Measurements from ENCODE around the gene GNAS-AS1.

DNA sequence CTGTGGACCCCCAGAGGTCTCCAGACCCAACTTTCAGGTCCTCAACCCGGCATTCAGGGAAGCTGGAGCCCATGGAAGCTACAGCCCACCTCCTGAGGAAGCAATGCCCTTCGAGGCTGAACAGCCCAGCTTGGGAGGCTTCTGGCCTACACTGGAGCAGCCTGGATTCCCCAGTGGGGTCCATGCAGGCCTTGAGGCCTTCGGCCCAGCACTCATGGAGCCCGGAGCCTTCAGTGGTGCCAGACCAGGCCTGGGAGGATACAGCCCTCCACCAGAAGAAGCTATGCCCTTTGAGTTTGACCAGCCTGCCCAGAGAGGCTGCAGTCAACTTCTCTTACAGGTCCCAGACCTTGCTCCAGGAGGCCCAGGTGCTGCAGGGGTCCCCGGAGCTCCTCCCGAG lies 2.8 kb upstream of the GNAS-AS1 start:
- TF ChIP-seq HDGF (IDR thresholded peaks at IDR 0.05; ENCODE audit: borderline replicate concordance), result no peak
- no peak for TF ChIP-seq BHLHE40 (IDR thresholded peaks at IDR 0.05; ENCODE audit: borderline replicate concordance)
- TF ChIP-seq SUZ12 (IDR thresholded peaks at IDR 0.05), result no peak
- TF ChIP-seq ARNT (IDR thresholded peaks at IDR 0.05), result no peak
- TF ChIP-seq TARDBP (IDR thresholded peaks at IDR 0.05), result no peak
- TF ChIP-seq FOXK2 (IDR thresholded peaks at IDR 0.05), result no peak
- TF ChIP-seq SP1 (IDR thresholded peaks at IDR 0.05), result no peak
- TF ChIP-seq ELF4 (IDR thresholded peaks at IDR 0.05), result no peak
- no peak for TF ChIP-seq FOXM1 (IDR thresholded peaks at IDR 0.05; ENCODE audit: borderline replicate concordance)
- no peak for TF ChIP-seq NFRKB (IDR thresholded peaks at IDR 0.05)
- TF ChIP-seq, protein P1, sequence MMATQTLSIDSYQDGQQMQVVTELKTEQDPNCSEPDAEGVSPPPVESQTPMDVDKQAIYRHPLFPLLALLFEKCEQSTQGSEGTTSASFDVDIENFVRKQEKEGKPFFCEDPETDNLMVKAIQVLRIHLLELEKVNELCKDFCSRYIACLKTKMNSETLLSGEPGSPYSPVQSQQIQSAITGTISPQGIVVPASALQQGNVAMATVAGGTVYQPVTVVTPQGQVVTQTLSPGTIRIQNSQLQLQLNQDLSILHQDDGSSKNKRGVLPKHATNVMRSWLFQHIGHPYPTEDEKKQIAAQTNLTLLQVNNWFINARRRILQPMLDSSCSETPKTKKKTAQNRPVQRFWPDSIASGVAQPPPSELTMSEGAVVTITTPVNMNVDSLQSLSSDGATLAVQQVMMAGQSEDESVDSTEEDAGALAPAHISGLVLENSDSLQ (IDR thresholded peaks at IDR 0.05), result no peak
- TF ChIP-seq ZNF384 (IDR thresholded peaks at IDR 0.05), result no peak
